GM18868 (cell line): ENCODE measurements around the gene TPI1.
"Not testable (repeated sequence)": the region's sequence is repeated elsewhere in the genome, so short reads cannot be mapped to it uniquely, and the experiment has no call there.

Source experiments
- ATAC-seq: cut with Tn5 transposase; IDR thresholded peaks from one replicate; pipeline ENCODE4 v1.9.1; 2021; ENCODE audit warnings: mild to moderate bottlenecking, moderate library complexity; ENCODE audit not compliant: unreplicated experiment

Gene TPI1

DNA sequence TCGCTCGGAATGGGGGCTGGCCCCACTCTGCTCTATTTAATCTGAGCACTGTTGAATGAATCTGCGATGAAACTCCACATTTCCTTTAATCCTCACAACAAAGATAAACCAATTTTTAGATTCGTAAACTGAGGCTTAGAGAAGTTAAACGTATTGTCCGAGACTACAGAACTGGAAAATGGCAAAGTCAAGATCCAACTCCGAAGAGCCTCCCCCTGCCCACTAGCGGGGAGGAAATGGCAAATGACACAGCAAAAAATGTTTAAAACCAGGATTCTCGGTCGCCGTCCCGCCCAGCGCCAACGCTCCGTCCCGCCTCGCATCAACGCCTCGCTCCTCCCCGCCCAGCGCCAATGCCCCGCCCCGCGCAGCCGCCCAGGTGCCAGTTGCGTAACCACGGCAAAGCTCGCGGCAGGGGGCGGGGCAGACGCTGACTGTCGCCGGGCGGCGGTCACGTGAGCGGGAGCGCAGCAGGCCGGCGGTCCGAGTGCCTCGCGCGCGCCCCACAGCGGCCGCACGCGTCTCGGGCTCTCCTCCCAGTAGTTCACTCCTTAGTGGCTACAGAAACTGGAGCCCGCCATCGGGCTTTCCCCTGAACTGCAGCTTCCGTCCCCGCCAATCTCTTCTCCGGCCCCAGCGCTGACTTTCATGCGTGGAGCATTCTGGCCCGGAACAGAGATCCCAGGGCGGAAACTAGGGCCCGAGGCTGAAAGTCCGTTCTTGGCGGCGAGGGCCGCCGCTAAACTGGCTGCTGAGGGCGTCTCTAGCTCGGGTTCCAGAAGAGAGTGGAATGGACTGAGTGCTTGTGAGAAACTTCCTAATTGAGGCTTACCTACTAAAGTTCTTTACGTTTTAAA lies 23.7 kb downstream of the TPI1 start:
- peak; percentile 95 for ATAC-seq

DNA sequence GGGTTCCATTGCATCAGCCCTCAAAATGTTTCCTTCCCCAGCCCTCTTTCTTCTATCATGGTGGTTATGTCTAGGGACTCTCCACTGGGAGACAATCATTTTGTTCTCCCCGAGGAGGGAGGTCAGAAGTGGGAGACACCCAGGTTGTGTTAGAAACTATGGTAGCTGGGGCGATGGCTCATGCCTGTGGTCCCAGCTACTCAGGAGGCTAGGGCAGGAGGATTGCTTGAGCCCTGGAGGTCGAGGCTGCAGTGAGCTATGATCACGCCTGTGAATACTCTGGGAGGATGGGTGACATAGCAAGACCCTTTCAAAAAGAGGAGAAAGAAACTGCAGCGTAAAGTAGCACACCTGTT lies 24.3 kb downstream of the TPI1 start:
- ATAC-seq, result no peak

- not testable (repeated sequence) for ATAC-seq
Measured at GRCh38 chr12:6892683-6893082, 25.4 kb downstream of the TPI1 start.

GRCh38 chr12:6894321-6894720 lies 27.0 kb downstream of the TPI1 start:
- no peak for ATAC-seq

DNA sequence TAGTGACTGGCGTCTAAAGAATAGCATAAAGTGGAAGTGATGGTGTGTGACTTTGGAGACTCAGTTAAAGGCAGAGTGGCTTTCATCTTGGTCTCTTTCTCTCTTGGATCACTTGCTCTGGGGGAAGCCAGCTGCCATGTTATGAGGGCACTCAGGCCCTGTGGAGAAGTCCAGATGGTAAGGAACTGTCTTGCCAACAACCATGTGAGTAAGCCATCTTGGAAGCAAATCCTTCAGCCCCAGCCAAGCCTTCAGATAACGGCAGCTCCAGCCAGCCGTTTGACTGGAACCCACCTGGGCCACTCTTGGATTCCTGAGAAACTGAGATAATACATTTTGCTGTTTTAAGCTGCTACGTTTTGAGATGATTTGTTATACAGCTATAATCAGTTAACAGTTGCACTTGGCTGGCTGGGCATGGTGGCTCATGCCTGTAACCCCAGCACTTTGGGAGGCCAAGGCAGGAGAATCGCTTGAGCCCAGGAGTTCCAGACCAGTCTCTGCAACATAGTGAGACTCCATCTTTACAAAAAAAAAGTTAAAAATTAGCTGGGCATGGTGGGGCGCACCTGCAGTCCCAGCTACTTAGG lies 29.6 kb downstream of the TPI1 start:
- no peak for ATAC-seq

DNA sequence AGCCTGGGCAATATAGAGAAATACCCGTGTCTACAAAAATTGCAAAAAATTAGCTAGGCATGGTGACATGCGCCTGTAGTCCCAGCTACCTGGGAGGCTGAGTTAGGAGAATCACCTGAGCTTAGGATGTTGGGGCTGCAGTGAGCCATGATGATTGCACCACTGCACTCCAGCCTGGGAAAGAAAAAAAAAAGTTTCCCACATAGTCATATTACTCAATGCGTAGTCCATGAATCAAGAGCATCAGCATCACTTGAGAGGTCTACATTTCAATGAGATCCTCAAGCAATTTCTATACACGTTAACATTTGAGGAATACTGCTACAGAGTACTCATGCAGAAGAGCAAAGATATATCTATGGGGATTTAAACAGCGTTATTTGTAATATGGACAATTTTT lies 32.1 kb downstream of the TPI1 start:
- ATAC-seq, result no peak

DNA sequence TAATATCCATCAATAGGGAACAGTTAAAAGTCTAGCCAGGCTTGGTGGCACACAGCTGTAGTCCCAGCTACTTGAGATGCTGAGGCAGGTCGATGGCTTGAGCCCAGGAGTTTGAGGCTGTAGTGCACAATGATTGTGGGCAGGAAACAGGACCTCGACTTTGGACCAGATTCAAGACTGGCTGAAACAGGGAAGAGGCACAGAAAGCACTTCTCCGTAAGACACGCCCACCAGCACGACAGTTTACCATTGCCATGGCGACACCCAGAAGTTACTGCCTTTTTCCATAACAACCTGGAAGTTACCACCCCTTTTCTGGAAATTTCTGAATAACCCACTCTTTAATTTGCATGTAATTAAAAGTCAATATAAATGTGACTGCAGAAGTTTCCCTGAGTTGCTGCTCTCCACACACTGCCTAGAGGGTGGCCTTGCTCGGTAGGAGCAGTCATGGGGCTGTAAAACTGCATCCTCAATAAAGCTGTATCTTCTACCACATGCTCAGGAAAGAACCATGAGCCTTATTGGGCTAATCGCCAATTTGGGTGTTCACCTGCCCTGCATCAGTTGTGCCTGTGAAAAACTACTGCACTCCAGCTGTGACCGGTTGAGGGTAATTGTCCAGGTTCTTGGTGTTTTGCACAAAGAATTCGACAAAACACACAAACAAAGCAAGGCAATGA lies 32.6 kb downstream of the TPI1 start:
- no peak for ATAC-seq

GRCh38 chr12:6902448-6902847 lies 35.1 kb downstream of the TPI1 start:
- no peak for ATAC-seq

DNA sequence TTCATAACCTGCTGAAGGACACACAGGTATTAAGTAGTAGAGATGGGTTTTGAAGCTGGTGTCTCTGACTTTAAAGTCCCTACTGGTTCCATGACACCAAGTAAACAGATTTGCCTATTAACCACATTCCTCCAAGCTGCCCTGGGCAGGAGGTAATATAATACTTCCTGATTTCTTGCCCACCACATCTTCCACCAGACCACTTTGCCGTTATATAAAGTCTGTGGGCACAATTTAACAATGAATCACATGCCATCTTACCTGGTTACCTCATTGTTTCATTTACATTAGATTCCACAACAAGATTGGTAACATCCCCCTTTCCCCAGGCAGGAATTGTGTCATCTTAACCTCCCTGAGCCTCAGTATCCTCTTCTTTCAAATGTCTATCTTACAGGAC lies 36.4 kb downstream of the TPI1 start:
- no peak for ATAC-seq

GRCh38 chr12:6904280-6905276 lies 37.2 kb downstream of the TPI1 start, which contains the start of gene LRRC23:
Gene LRRC23 (plus strand): TSS chr12:6904822. CDS start chr12:6905634, 812 bp downstream.
- ATAC-seq, result peak; percentile 96

DNA sequence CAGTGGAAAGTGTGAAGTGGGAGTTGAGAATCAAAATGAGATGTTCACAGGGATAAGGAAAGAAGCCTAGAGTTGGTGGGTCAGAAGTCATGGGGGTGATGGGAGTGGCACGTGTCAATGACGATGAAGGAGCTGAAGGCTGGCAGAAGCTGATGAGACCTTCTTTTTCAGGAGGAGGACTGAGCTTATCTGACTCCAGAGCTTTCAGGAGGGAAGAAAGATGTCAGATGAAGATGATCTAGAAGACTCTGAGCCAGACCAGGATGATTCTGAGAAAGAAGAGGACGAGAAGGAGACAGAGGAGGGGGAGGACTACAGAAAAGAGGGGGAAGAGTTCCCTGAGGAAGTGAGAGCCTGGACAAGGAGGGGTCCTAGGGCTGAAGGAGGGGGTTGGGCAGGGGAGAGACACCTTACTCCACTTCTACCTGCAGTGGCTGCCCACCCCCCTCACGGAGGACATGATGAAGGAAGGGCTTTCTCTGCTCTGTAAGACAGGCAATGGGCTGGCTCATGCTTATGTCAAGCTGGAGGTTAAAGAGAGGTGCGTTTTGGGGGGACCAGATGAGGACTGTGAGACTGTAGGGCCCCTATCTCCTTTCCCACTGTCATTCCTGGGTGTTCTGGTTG lies 38.2 kb downstream of the TPI1 start:
- ATAC-seq, result no peak

DNA sequence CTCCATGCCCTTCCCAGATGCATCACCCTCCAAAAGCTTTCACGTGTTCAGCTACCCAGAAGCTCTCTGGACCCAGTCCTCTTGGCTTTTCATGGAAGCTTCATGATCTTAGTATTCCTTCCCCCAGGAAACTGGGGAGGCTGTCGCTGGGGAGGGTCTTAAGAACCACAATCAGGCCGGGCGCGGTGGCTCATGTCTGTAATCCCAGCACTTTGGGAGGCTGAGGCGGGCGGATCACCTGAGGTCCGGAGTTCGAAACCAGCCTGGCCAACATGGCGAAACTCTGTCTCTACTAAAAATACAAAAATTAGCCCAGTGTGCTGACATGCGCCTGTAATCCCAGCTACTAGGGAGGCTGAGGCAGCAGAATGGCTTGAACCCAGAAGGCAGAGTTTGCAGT lies 40.8 kb downstream of the TPI1 start:
- not testable (repeated sequence) for ATAC-seq

- ATAC-seq, result no peak
Measured at GRCh38 chr12:6909421-6910145, 42.3 kb downstream of the TPI1 start.

DNA sequence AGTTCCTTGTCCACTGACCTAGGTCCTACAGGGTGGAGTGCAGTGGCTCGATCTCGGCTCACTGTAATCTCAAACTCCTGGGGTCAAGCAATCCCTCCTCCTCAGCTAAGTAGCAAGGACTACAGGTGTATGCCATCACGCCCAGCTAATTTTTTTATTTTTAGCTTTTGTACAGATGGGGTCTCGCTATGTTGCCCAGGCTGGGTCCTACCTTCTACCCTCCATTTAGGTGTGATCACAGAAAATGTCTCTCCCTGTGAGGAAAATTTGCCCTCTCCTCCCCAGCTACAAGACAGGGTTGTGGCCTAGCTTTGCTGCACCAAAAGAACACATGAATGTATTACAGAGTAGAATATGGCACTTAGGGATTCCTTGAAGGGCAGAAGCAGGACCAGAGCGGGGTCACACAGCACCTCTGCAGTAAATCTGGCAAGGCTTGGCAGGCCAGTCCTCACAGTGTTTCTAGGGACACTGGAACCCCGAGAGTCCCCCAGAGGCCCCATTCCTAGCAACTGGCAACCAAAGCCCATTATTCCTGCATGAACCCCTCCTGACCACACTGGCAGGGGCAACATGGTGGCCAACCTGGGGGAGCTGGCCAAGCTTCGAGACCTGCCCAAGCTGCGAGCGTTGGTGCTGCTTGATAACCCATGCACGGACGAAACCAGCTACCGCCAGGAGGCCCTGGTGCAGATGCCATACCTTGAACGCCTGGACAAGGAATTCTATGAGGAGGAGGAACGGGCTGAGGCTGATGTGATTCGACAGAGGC lies 45.0 kb downstream of the TPI1 start:
- ATAC-seq, result no peak

DNA sequence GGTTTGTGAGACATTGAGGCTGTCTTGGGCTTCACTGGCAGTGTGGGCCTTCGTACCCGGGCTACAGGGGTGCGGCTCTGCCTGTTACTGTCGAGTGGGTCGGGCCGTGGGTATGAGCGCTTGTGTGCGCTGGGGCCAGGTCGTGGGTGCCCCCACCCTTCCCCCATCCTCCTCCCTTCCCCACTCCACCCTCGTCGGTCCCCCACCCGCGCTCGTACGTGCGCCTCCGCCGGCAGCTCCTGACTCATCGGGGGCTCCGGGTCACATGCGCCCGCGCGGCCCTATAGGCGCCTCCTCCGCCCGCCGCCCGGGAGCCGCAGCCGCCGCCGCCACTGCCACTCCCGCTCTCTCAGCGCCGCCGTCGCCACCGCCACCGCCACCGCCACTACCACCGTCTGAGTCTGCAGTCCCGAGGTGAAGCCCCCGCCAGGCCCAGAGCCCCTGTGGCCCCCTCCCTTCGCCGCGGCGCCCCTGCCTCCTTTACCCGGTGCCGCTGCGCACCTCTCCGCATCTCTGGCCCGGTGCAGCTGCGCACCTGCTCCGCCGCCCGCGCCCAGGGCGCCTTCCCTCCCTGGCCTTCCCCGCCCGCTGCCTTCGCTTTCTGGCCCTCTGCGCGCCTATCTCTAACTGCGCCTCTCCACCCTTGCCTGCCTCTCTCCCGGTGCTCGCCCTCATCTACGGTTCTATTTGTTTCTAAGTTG lies 47.1 kb downstream of the TPI1 start, which contains the start of gene ENO2:
Gene ENO2 (plus strand): TSS at position 335 of the 701 bp plus-strand sequence. CDS start 1,253 bp downstream, outside the sequence.
- ATAC-seq, result peak; percentile 81

- ATAC-seq, result no peak
Measured at GRCh38 chr12:6914947-6915788, 47.8 kb downstream of the TPI1 start.

DNA sequence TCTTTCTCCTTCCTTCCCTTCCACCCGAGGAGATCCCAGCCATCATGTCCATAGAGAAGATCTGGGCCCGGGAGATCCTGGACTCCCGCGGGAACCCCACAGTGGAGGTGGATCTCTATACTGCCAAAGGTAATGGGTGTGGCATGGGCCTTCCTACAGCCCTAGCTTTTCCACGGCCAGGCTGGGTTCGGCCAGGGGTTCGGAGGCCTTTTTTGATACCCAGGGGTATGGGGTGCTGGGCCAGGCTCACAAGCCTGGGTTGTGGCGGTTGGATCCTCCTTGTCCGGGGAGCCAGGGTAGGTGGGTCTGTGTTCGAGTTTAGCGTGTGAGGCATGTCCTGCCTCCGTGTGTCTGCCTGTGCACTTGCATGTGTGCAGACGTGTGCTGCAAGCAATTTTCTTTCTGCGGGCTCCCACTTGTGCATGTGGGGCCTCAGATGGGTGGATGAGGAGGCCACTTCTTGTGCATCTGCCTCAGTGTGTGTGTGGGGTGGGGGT lies 48.5 kb downstream of the TPI1 start:
- no peak for ATAC-seq
